NCI-H748 (cell line): ENCODE results near the gene ZNF813.
A peak's percentile ranks its signal among the peaks of the same experiment; 100 is the strongest.

Experiments
- DNase-seq: peaks from one replicate; lab custom pipeline; 2025; ENCODE audit not compliant: unreplicated experiment; lab: John Stamatoyannopoulos, UW

Gene ZNF813

GRCh38 chr19:53520163-53520546, 52.6 kb downstream of the ZNF813 start:
- no peak for DNase-seq

DNA sequence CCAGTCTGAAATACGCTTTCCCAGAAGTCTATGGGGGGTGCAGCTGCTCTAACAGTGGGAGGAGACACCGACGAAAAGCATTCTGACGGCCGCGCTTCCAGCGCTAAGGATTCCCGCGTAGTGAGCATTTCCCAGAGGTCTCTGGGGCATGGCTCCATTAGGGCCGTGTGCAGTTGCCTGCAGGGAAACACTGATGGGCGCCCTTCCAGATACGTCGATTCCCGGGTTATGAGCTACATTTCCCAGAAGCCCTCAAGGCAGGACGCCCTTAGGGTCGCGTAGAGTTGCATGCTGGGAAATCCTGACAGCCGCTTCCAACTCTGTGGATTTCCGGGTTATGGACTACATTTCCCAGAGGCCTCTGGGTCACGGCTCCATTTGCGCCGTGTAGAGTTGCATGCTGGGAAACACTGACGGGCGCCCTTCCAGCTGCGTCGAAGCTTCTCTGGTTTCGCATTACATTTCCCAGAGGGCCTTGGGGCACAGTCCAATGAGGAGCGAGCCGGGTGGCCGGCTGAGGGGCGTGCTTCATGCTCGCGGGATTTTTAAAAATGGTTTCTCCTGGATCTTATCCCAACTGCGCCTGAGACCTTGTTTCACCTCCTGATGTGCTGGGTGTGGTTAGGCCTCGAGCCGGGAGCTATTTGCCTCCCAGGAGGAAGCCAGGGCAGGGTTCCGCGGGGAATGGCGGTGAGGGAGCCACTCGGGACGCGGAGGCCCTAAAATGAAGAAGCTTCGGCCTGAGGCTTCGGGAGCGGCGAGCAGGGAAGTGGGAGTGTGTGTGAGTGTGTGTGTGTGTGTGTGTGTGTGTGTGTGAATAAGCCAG, 53.2 kb downstream of the ZNF813 start:
- DNase-seq = peak; percentile 99

DNA sequence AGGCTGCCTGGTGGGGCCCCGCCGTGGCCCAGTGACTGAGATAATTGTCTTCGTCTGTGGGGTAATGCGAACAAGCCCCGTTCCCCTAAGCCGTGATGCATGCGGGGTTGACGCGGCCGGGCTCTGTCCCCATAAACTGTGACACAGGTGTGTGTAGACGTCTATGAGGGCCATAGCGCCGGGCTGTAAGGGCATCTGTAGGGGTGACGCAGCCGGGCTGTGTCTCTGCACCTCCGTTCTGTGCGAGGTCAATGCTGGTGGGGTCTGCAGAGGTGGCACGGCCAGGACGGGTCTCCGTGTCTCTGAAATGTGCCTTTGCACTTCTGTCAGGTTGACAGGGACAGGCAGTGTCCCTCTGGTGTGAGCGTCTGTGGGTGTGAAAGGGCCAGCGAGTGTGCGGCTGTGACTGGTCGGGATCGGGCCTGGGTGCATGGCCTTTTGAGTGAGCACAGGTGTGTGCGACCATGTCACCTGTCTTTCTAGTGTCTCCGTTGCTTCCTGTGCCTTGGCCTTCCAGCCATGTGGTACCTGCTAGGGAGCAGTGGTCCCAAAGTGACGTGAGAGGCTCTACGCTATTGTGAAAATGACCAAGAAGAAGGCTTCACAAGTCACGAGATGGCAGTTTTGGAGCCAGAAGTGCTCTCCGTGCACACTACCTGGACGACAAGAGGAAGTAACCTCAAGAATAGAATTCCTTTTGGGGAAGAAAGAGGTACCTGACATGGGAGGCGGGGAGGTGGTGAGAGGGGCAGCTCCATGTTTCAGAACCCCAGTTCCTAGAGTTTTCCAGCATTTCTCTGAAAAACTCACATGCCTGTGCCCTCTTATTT, 54.1 kb downstream of the ZNF813 start:
- no peak for DNase-seq

- no peak for DNase-seq
Observed at GRCh38 chr19:53525922-53526321, 58.4 kb downstream of the ZNF813 start.

GRCh38 chr19:53530622-53531021, 63.1 kb downstream of the ZNF813 start:
- no peak for DNase-seq

GRCh38 chr19:53531457-53531856, 63.9 kb downstream of the ZNF813 start:
- no peak for DNase-seq

GRCh38 chr19:53532362-53532761, 64.8 kb downstream of the ZNF813 start:
- DNase-seq = no peak

DNA sequence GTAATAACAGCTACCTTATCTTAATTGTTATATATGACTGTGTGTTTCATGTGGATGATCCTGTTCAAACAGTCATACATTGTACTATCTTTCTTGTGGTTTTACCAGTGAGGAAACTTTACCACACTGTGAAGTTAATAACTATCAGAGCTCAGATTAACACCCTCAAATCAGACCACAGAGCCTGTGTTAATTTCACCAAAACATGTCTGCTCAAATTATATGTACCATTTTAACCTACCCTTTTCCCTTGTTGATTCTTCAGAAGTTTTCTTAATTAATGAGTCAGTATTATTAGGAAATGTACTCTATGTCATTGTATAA, 68.7 kb downstream of the ZNF813 start:
- DNase-seq = no peak

DNA sequence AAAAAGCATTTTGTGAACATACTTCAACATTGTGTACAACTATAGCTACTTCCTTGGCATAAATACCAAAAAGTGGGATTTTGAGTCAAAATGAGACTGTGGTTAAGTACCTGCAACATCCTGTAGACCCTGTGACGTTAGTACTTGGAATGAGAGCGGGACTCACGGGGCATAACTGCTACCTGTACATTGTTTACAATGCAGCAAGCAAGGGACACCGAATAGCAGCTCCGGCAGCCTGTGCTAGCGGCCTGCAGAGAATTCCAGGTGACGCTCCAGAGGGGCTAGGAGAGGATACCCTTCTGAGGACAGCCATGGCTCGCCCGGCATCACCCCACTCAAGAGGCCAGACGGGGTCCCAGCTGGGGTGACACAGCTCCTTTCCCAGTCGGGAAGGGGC, 69.6 kb downstream of the ZNF813 start:
- DNase-seq = peak; percentile 52

GRCh38 chr19:53537521-53538377, 70.2 kb downstream of the ZNF813 start, which contains the start of gene ZNF331:
Gene ZNF331 (plus strand): TSS chr19:53538145. CDS start chr19:53569377, 31,232 bp downstream.
- peak; percentile 66 for DNase-seq

DNA sequence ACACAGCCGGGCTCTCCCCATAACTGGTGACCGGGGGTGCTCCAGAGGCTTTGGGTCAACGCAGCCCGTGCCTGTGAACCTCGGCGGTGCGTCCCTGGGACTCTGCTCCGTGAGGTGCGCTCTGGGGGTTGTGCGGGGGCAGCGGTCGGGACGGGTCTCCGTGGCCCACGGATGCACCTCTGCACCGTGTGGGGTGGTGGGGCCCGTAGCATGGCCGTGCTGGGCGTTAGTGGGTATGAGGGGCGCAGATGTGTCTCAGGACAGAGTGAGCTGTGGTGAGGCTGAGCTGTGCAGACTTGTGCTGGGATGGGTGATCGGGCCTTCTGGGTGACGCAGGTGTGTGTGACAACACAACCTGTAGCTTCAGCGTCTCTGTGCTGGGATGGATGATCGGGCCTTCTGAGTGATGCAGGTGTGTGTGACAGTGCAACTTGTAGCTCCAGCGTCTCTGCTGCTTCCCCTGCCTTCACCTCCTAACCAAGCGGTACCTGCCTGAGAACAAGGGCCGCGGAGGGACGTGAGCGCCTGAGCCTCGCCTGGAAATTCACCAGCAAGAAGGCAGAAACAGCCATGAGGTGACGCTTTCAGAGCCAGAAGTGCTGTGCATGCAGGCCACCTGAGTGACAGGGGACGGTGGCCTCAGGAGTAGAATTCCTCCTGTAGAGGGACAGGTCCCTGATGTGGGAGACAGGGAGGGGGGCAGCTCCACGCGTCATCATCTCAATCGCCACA, 71.0 kb downstream of the ZNF813 start:
- DNase-seq = peak; percentile 19

DNA sequence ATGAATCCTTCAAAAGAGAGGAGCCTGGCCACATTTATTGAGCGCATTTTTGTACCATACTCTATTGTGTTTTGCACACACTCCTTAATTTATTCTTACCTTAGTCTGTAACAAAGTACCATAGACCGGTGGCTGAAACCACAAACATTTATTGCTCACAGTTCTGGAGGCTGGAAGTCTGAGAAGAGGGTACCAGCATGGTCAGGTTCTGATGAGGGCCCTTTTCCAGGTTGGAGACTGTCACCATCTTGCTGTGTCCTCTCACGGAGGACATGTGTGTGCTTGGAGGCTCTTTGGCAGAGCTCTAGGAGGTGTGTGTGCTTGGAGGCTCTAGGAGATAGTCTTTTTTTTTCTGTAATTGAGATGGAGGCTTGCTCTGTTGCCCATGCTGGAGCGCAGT, 72.6 kb downstream of the ZNF813 start:
- DNase-seq = no peak

DNA sequence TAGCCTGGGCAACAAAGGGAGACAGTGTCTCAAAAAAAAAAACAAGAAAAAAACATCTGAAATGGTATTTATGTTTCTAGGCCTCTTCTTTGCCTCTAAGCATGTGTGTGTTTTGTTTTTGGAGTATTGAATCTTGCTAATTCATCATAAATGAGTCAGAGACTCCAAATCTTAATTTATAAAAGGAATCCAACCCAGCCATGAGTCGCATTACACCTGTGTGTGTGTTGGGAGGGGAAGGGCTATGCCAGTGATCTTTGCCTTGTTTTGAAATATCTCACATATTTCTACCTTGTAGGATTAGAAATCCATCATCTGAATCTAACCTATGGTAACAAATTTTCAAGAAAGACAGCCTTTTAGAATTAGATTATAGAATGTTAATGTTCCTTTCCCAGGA, 74.4 kb downstream of the ZNF813 start:
- DNase-seq = no peak

DNA sequence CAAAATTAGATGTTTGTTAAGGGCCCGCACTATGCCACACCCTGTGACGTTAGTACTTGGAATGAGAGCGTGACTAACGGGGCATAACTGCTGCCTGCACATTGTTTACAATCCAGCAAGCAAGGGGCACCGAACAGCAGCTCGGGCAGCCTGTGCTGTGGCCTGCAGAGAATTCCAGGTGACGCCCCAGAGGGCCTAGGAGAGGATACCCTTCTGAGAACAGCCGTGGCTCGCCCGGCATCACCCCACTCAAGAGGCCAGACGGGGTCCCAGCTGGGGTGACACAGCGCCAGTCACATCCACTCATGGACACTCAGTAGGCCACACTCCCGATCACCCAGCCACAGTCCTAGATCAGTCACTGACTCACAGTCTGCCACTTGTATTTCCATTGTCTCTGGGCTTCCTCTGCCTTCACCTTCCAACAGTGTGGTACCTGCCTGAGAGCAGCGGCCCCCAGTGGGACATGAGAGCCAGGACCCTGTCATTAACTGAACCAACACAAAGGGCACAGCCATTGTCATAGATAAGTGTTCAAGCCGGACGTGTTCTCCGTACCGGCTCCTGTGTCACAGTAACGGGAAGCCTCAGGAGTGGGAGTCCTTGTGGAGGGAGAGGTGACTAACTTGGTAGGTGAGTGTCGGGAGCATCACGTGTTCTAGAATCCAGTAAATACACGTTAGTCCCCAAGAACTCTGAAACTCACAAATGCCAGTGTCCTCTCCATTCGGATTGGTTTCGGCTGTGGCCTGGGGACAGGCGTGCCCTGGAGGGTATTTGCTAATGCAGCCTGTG, 77.9 kb downstream of the ZNF813 start:
- no peak for DNase-seq
